ENCODE measurements around the gene LRRN3. TPM values are rescaled to one million over a fixed set of nuclear protein-coding genes. Genes with fewer than 3 reads are reported as not detected.

LRRN3 gene
- total and polyA plus RNA-seq, 2 experiments from 2014 or later, result 3.7 to 6.8 TPM

DNA sequence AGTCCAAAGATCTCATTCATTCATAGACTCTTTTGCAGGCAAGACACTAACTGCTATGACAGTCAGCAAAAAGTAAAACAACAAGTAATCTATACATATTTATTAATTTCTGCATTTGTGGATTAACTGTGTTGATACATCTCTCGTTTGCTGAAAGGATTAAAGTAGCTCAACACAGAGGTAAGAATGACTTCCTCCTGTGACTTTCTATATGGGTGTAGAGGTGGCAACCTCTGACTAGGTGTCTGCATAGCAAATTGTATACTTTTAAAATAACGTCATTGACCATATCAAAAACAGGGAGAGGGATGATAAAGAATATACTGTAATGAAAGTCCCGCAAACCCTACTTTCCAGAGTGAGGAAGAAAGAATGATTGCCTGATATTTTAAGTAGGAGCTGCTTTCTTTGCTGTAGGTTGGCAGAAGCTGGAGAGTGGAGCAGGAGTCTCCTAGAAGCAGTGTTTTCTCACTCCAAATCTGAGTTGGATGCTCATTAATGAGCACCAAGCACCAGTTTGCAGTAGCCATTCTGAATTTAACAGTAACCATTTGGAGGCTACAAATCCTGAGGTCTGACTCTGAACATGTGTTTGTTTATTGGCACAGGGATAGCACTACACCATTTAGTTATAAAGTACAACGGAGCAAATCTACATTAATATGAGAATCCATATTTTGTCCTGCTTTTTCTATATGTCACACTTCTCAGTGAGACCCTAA lies 9.2 kb upstream of the LRRN3 start:
- WGBS (ENCODE audit: low lambda C conversion rate, missing lambda C conversion rate), result 83% methylated on average over 4 of the region's 4 CpGs
- Histone ChIP-seq H3K9me2 (replicated peaks; ENCODE audit: insufficient read depth) (no peaks in the 10 kb centered on the region), H3K4me2 (no peak overlapping the region), H3K79me2 (no peaks in the 10 kb centered on the region), H3K27ac (no peak overlapping the region), H3K9me3 (ENCODE audit: low read depth) (no peaks in the 10 kb centered on the region), H3K36me3 (replicated peaks; ENCODE audit: insufficient read depth, low read depth) (no peaks in the 10 kb centered on the region), H3K27me3 (no peaks in the 10 kb centered on the region), H3K4me3 (no peak overlapping the region), H3K4me1 (ENCODE audit: insufficient read depth) (no peaks in the 10 kb centered on the region), H4K20me1 (ENCODE audit: insufficient read depth, poor library complexity, severe bottlenecking) (no peaks in the 10 kb centered on the region), H2AFZ (no peak overlapping the region)
- TF ChIP-seq EZH2 (IDR thresholded peaks at IDR 0.05; ENCODE audit: borderline replicate concordance) (no peak), EZH2phosphoT487 (IDR thresholded peaks at IDR 0.05; ENCODE audit: low read depth, severe bottlenecking, unreplicated experiment) (no peak)
- TF ChIP-seq, protein P1, sequence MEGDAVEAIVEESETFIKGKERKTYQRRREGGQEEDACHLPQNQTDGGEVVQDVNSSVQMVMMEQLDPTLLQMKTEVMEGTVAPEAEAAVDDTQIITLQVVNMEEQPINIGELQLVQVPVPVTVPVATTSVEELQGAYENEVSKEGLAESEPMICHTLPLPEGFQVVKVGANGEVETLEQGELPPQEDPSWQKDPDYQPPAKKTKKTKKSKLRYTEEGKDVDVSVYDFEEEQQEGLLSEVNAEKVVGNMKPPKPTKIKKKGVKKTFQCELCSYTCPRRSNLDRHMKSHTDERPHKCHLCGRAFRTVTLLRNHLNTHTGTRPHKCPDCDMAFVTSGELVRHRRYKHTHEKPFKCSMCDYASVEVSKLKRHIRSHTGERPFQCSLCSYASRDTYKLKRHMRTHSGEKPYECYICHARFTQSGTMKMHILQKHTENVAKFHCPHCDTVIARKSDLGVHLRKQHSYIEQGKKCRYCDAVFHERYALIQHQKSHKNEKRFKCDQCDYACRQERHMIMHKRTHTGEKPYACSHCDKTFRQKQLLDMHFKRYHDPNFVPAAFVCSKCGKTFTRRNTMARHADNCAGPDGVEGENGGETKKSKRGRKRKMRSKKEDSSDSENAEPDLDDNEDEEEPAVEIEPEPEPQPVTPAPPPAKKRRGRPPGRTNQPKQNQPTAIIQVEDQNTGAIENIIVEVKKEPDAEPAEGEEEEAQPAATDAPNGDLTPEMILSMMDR (IDR thresholded peaks at IDR 0.05; ENCODE audit: poor library complexity), result no peak
- DNase-seq (ENCODE audit: low spot score), result no peak

DNA sequence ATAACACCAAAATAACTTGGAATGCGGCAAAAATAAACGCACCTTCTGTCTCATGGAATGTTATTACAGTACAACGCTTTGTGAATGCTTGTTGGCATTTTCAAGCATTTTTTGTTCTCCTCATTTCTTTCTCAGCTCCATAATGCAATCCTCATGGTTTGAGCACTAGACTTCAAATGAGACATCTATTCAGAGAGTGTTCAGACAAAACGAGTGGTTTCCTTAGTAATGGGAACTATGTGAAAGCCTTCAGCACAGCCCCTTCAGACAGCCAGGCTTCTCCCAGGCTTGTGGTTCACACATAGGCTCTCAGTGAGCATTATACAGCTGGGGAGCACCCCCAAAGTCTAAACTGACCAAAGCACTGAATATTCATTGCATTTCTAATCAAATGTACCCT lies 8.6 kb upstream of the LRRN3 start:
- Histone ChIP-seq H3K4me2 (no peak overlapping the region), H3K9me3 (ENCODE audit: low read depth) (no peaks in the 10 kb centered on the region), H3K27me3 (no peaks in the 10 kb centered on the region), H3K9me2 (replicated peaks; ENCODE audit: insufficient read depth) (no peaks in the 10 kb centered on the region), H4K20me1 (ENCODE audit: insufficient read depth, poor library complexity, severe bottlenecking) (no peaks in the 10 kb centered on the region), H3K36me3 (replicated peaks; ENCODE audit: insufficient read depth, low read depth) (no peaks in the 10 kb centered on the region), H3K4me1 (ENCODE audit: insufficient read depth) (no peaks in the 10 kb centered on the region), H3K79me2 (no peaks in the 10 kb centered on the region), H3K4me3 (no peak overlapping the region), H2AFZ (no peak overlapping the region), H3K27ac (no peak overlapping the region)
- DNase-seq (ENCODE audit: low spot score), result no peak
- no peak for TF ChIP-seq EZH2phosphoT487 (IDR thresholded peaks at IDR 0.05; ENCODE audit: low read depth, severe bottlenecking, unreplicated experiment)
- TF ChIP-seq EZH2 (IDR thresholded peaks at IDR 0.05; ENCODE audit: borderline replicate concordance), result no peak
- TF ChIP-seq, protein P1 (IDR thresholded peaks at IDR 0.05; ENCODE audit: poor library complexity), result no peak
- 48% methylated on average over 4 of the region's 4 CpGs for WGBS (ENCODE audit: low lambda C conversion rate, missing lambda C conversion rate)

DNA sequence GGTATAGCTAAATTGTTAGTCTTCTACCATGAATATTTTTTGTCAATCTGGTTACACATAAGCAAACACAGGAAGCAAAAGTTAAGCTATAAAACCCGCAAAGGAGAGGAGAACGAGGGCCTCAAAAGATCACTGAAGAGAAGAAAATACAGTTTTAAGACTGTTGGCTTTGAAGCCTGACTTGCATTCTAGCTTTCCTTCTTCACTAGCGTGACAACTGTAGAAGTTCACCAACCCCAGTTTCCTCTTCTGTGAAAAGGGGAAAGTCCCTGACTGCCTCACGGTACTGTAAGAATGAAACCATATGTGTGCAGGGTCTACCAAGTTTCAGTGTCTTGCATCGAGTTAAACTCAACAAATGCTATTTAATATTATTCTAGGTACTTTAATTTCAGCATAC lies 7.5 kb upstream of the LRRN3 start:
- Histone ChIP-seq H3K4me1 (ENCODE audit: insufficient read depth) (no peaks in the 10 kb centered on the region), H2AFZ (no peak overlapping the region), H3K9me3 (ENCODE audit: low read depth) (no peaks in the 10 kb centered on the region), H3K4me2 (no peak overlapping the region), H3K79me2 (no peaks in the 10 kb centered on the region), H3K9me2 (replicated peaks; ENCODE audit: insufficient read depth) (no peaks in the 10 kb centered on the region), H3K36me3 (replicated peaks; ENCODE audit: insufficient read depth, low read depth) (no peaks in the 10 kb centered on the region), H3K27ac (no peak overlapping the region), H3K4me3 (no peak overlapping the region), H3K27me3 (no peaks in the 10 kb centered on the region), H4K20me1 (ENCODE audit: insufficient read depth, poor library complexity, severe bottlenecking) (no peaks in the 10 kb centered on the region)
- no peak for DNase-seq (ENCODE audit: low spot score)
- TF ChIP-seq EZH2phosphoT487 (IDR thresholded peaks at IDR 0.05; ENCODE audit: low read depth, severe bottlenecking, unreplicated experiment), result no peak
- TF ChIP-seq, protein P1 (IDR thresholded peaks at IDR 0.05; ENCODE audit: poor library complexity), result no peak
- TF ChIP-seq EZH2 (IDR thresholded peaks at IDR 0.05; ENCODE audit: borderline replicate concordance), result no peak
- WGBS (ENCODE audit: low lambda C conversion rate, missing lambda C conversion rate), result 65% methylated on average over 5 of the region's 5 CpGs

Measured in hepatocyte (in vitro differentiated cells).